Measurements from ENCODE around the gene LSM10. TPM values are rescaled to one million over a fixed set of nuclear protein-coding genes. Genes with fewer than 3 reads are reported as not detected.
A peak's percentile ranks its signal among the peaks of the same experiment; 100 is the strongest.

LSM10 gene
- total RNA-seq, 1 donor from 2014 or later = 55.3 TPM

DNA sequence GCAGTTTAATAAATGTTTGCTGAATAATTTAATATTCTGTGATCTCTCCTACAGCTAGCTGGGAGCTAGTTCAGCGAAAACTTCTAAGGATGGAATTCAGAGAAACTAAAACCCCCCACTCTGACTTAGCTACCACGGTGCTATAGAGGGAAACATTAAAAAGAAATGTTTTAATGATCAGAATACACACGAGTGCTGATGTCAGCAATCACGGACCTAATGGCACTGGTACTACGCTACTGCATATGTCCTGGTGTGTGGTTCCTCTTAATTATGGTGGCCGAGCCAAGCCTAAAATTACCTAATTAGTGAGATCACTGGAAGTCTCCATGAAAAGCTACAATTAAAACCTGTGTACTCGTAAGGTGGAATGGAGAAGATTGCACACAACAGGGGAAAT, 23.9 kb upstream of the LSM10 start:
- H3K36me3 Mint-ChIP-seq (ENCODE audit: low read depth) = no peaks in the 10 kb centered on the region
- H3K27me3 Mint-ChIP-seq (ENCODE audit: low read depth) = no peaks in the 10 kb centered on the region
- intact Hi-C loops (cut with micrococcal nuclease) = loop anchor here (2.0 to 10.0 kb wide), 5 partner anchors 23 to 321 kb away; partner anchors contain the start of genes MAP7D1 and STK40
- no peak overlapping the region for H3K4me3 Mint-ChIP-seq (ENCODE audit: low read depth)
- no peak for DNase-seq (ENCODE audit: low spot score)
- H3K4me1 Mint-ChIP-seq (ENCODE audit: low read depth) = peaks cover 12% of the 10 kb centered on the region
- no peak overlapping the region for H3K27ac Mint-ChIP-seq
- H3K9me3 Mint-ChIP-seq = no peaks in the 10 kb centered on the region

DNA sequence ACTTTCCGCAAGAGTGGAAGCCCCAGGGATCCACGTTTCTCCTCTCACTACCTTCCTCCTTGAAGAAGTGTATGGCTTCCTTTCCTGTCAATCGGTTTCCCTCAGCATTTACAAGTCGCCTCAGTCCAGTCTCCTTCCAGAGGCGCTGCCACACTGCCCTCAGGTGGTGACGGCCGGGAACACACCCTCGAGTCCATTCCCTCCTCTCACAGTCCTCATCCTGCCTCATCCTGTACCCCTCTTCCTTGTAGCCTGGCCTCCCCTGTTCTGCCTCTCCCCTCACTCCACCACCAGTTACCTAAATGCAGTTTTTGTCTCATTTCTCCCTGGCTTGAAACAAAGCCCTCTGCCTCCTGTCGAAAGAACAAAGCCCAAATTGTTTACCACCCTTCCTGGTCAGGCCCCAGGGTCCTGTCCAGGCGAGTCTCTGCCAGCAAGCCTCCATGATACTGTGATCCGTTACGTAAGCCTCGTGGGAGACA, 23.2 kb upstream of the LSM10 start:
- no peaks in the 10 kb centered on the region for H3K27me3 Mint-ChIP-seq (ENCODE audit: low read depth)
- H3K27ac Mint-ChIP-seq = peak overlapping the region; percentile 53
- intact Hi-C loops (cut with micrococcal nuclease) = loop anchor here (1.0 to 10.0 kb wide), 6 partner anchors 22 to 320 kb away; partner anchors contain the start of genes MAP7D1 and STK40
- no peak overlapping the region for H3K4me3 Mint-ChIP-seq (ENCODE audit: low read depth)
- peaks cover 11% of the 10 kb centered on the region for H3K4me1 Mint-ChIP-seq (ENCODE audit: low read depth)
- no peaks in the 10 kb centered on the region for H3K36me3 Mint-ChIP-seq (ENCODE audit: low read depth)
- no peaks in the 10 kb centered on the region for H3K9me3 Mint-ChIP-seq
- peak; percentile 82 for DNase-seq (ENCODE audit: low spot score)

DNA sequence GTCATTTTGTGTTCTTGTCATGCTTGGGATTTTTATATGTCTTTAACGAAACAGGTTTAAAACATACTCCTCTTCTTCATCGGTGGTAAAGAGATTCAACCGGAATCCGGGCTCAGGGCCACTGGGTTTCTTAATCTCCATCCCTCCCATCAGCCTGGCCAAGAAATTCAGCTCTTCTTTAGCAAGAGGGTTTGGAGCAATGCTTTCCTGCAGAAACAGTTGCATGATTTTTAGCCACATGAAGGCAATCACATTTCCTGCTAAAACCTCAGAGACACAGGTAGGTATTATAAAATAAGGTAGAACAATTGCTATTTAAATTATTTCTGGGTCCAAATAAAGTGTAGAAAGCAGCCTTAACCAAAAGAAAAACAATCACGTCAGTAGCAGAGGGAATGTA, 22.7 kb upstream of the LSM10 start:
- H3K27ac Mint-ChIP-seq = peak overlapping the region; percentile 53
- peaks cover 8% of the 10 kb centered on the region for H3K4me1 Mint-ChIP-seq (ENCODE audit: low read depth)
- no peak overlapping the region for H3K4me3 Mint-ChIP-seq (ENCODE audit: low read depth)
- intact Hi-C loops (cut with micrococcal nuclease) = loop anchor here (1.0 to 10.0 kb wide), 6 partner anchors 22 to 320 kb away; partner anchors contain the start of genes MAP7D1 and STK40
- no peaks in the 10 kb centered on the region for H3K27me3 Mint-ChIP-seq (ENCODE audit: low read depth)
- no peak for DNase-seq (ENCODE audit: low spot score)
- no peaks in the 10 kb centered on the region for H3K9me3 Mint-ChIP-seq
- no peaks in the 10 kb centered on the region for H3K36me3 Mint-ChIP-seq (ENCODE audit: low read depth)

DNA sequence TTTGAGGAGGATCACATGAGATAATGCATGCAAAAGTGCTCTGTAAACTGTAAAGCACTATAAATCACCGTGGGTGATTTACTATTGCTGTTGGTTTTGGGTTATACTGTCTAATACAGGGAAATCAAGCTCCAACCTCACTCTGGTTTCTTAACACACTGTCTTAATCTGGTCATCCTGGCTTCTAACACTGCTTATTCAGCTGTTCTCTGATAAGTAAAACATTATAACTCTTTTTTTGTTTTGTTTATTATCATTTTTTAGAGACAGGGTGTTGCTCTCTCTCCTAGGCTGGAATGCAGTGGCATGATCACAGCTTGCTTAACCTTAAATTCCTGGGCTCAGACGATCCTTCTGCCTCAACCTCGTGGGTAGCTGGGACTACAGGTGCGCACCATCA, 21.9 kb upstream of the LSM10 start:
- Mint-ChIP-seq H3K27ac (no peak overlapping the region), H3K4me3 (ENCODE audit: low read depth) (no peak overlapping the region), H3K36me3 (ENCODE audit: low read depth) (no peaks in the 10 kb centered on the region), H3K4me1 (ENCODE audit: low read depth) (peaks cover 8% of the 10 kb centered on the region), H3K27me3 (ENCODE audit: low read depth) (no peaks in the 10 kb centered on the region), H3K9me3 (no peaks in the 10 kb centered on the region)
- intact Hi-C loops (cut with micrococcal nuclease) = no loop called here
- DNase-seq (ENCODE audit: low spot score) = no peak

DNA sequence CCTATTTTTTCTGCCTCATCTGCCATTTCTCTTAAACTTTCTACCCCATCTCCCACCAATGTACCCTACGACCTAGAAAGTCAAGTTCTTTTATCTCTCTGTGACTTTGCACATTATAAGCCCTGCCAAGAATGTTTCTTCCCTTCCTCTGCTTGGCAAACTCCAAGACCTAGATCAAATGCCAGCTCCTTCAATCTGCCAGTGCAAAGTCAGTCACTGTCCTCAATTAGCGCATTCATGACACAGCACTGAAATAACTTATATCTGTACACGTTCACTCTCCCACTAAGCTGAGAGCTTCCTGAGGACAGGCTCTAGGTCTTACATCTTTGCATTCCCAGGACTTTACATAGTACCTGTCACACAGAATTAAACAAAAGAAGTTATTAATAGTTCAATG, 21.4 kb upstream of the LSM10 start:
- DNase-seq (ENCODE audit: low spot score) = no peak
- Mint-ChIP-seq H3K4me1 (ENCODE audit: low read depth) (peaks cover 8% of the 10 kb centered on the region), H3K9me3 (no peaks in the 10 kb centered on the region), H3K27me3 (ENCODE audit: low read depth) (no peaks in the 10 kb centered on the region), H3K36me3 (ENCODE audit: low read depth) (no peaks in the 10 kb centered on the region), H3K27ac (no peak overlapping the region), H3K4me3 (ENCODE audit: low read depth) (no peak overlapping the region)
- intact Hi-C loops (cut with micrococcal nuclease) = no loop called here

DNA sequence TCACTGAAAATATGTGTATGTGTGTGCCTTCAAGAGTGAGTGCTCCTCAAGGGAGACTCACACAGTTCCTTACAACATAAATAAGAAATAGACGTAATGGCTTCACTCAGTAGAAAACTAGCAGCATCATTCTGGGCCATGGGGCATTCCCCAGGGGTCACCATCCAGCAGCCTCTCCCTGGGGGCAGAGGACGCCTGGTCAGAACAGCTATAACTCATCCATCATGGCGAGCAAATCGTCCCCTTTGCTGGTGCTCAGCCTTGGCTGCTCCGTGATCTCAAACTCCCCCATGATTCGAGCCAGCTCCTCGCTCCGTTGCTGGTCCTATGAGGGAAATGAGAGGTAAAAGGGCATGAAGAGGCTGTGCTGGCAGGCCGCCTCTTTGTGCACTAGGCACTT, 20.2 kb upstream of the LSM10 start:
- H3K4me3 Mint-ChIP-seq (ENCODE audit: low read depth) = no peak overlapping the region
- intact Hi-C loops (cut with micrococcal nuclease) = no loop called here
- no peaks in the 10 kb centered on the region for H3K27me3 Mint-ChIP-seq (ENCODE audit: low read depth)
- no peaks in the 10 kb centered on the region for H3K9me3 Mint-ChIP-seq
- H3K27ac Mint-ChIP-seq = no peak overlapping the region
- peaks cover 8% of the 10 kb centered on the region for H3K4me1 Mint-ChIP-seq (ENCODE audit: low read depth)
- H3K36me3 Mint-ChIP-seq (ENCODE audit: low read depth) = no peaks in the 10 kb centered on the region
- no peak for DNase-seq (ENCODE audit: low spot score)

DNA sequence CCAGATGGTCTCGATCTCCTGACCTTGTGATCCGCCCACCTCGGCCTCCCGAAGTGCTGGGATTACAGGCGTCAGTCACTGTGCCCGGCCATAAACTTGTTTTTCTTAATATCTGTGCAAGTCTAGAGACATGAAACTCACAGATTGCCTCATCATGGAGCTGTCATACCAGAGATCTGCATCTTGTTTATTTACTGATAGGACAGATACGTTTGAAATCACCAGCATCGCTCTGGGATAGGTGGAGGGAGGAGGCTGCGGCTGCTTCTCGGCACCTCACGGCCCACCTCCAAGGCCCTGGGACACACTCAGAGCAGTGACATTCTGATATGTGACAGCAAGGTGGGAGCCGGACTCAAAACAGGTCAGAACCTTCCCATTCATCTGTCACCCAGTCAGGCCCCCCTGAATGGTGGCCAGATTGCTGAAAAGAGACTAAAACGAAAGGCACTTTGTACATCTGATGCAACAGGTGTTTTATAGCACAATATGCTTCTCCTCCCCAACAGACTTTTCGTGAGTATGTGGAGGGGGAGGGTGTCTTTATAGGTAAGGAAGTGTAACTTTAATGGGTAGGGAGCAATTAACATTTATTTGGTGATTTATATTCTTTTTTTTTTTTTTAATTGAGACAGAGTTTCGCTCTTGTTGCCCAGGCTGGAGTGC, 18.1 kb upstream of the LSM10 start:
- intact Hi-C loops (cut with micrococcal nuclease) = no loop called here
- no peaks in the 10 kb centered on the region for H3K27me3 Mint-ChIP-seq (ENCODE audit: low read depth)
- H3K9me3 Mint-ChIP-seq = peaks cover 5% of the 10 kb centered on the region
- peaks cover 4% of the 10 kb centered on the region for H3K36me3 Mint-ChIP-seq (ENCODE audit: low read depth)
- H3K4me1 Mint-ChIP-seq (ENCODE audit: low read depth) = peaks cover 16% of the 10 kb centered on the region
- no peak overlapping the region for H3K4me3 Mint-ChIP-seq (ENCODE audit: low read depth)
- DNase-seq (ENCODE audit: low spot score) = no peak
- no peak overlapping the region for H3K27ac Mint-ChIP-seq

DNA sequence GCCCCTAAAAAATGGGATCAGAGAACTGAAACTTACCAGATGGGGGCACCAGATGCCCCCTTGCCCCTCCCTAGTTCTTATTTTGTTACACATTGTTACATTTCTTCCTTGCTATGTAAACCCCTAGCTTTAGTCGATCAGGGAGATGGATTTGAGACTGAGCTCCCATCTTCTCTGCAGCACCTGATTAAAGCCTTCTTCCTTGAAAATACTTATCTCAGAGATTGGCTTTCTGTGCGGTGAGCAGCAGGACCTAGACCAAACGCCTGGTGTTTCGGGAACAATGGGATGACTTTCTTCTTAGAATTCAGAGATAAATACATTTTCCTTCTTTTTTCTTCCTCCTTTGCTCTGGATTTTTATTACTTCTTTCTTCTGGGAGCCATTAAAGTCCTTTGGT, 16.7 kb upstream of the LSM10 start:
- Mint-ChIP-seq H3K36me3 (ENCODE audit: low read depth) (peaks cover 4% of the 10 kb centered on the region), H3K9me3 (peaks cover 5% of the 10 kb centered on the region), H3K27ac (no peak overlapping the region), H3K4me3 (ENCODE audit: low read depth) (no peak overlapping the region), H3K4me1 (ENCODE audit: low read depth) (peaks cover 12% of the 10 kb centered on the region), H3K27me3 (ENCODE audit: low read depth) (no peaks in the 10 kb centered on the region)
- intact Hi-C loops (cut with micrococcal nuclease) = no loop called here
- no peak for DNase-seq (ENCODE audit: low spot score)

DNA sequence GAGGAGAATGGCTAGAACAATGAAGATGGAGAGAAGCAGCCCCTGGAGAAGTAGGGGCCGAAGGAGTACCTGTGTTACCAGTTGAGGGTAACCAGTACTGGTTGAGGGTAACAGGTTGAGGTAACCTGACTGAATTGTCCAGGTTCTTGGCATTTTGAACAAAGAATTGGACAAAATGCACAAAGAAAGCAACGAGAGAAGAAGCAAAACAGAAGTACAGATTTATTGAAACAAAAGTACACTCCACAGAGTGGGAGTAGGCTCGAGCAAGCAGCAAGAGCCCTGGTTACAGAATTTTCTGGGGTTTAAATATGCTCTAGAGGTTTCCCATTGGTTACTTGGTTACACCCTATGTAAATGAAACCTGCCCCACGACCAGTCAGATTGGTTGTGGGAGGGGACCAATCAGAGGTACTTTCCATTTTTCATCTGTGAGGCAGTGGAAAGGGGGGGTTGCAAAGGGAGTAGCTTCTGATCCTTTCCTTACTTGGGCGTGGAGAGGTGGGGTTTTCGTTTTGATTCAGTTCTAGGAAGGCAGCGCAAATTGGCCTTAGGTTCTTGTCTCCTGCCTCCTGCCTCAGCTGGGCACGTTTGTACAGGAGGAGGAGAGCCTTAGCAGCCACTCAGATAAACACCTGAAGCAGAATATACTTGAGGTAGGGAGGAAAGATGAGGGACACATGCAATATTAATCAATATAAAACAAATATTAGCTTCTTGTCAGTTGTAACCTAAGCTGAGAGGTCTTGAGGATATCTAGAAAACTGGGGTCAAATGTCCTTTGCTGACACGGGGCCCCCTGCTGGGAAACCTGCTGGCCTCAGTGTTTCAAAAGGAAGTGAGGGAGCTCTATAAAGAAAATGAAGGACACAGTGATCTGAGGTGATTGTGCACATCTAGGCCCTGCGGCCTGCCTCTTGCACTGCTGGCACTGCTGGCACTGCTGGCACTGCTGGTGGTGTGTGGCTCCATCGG, 14.3 kb upstream of the LSM10 start:
- H3K4me3 Mint-ChIP-seq (ENCODE audit: low read depth) = no peak overlapping the region
- peaks cover 5% of the 10 kb centered on the region for H3K9me3 Mint-ChIP-seq
- intact Hi-C loops (cut with micrococcal nuclease) = no loop called here
- peak overlapping the region; percentile 81 for H3K27ac Mint-ChIP-seq
- H3K27me3 Mint-ChIP-seq (ENCODE audit: low read depth) = no peaks in the 10 kb centered on the region
- peak; percentile 45 for DNase-seq (ENCODE audit: low spot score)
- H3K36me3 Mint-ChIP-seq (ENCODE audit: low read depth) = peaks cover 4% of the 10 kb centered on the region
- peaks cover 12% of the 10 kb centered on the region for H3K4me1 Mint-ChIP-seq (ENCODE audit: low read depth)

DNA sequence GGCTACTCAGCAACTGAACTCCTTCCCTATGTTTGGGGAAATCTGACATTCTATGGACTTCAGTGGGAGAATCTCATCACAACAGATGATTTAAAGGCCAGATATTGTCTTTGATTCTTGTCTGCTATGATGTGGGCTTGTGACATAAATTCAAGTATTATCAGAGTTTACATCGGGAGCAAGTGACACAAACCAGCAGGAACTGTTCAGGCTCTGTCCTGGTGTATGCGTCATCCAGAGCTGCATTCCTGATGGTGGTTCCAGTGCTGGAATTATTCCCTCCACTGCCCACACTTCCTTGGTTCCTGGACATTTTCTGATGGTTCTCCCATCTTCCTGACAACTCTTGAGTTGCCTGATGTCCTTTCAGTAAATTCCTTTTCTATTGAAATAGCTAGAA, 10.8 kb upstream of the LSM10 start:
- H3K27ac Mint-ChIP-seq = no peak overlapping the region
- no peak for DNase-seq (ENCODE audit: low spot score)
- no peaks in the 10 kb centered on the region for H3K27me3 Mint-ChIP-seq (ENCODE audit: low read depth)
- peaks cover 4% of the 10 kb centered on the region for H3K36me3 Mint-ChIP-seq (ENCODE audit: low read depth)
- intact Hi-C loops (cut with micrococcal nuclease) = no loop called here
- no peak overlapping the region for H3K4me3 Mint-ChIP-seq (ENCODE audit: low read depth)
- peaks cover 5% of the 10 kb centered on the region for H3K9me3 Mint-ChIP-seq
- peaks cover 15% of the 10 kb centered on the region for H3K4me1 Mint-ChIP-seq (ENCODE audit: low read depth)

DNA sequence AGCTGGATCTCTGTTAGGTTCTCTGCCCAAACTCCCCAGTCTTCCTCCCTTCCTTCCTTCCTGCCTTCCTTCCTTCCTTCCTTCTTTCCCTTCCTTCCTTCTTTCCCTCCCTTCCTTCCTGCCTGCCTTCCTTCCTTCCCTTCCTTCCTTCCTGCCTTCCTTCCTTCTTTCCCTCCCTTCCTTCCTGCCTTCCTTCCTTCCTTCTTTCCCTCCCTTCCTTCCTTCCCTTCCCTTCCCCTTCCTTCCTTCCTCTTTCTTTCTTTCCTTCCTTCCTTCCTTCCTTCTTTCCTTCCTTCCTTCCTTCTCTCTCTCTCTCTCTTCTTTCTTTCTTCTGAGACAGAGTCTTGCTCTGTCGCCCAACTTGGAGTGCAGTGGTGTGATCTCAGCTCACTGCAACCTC, 8.7 kb upstream of the LSM10 start:
- Mint-ChIP-seq H3K36me3 (ENCODE audit: low read depth) (peaks cover 2% of the 10 kb centered on the region), H3K4me1 (ENCODE audit: low read depth) (peaks cover 6% of the 10 kb centered on the region), H3K9me3 (peaks cover 2% of the 10 kb centered on the region), H3K27me3 (ENCODE audit: low read depth) (no peaks in the 10 kb centered on the region), H3K4me3 (ENCODE audit: low read depth) (no peak overlapping the region), H3K27ac (no peak overlapping the region)
- DNase-seq (ENCODE audit: low spot score) = no peak
- intact Hi-C loops (cut with micrococcal nuclease) = no loop called here

DNA sequence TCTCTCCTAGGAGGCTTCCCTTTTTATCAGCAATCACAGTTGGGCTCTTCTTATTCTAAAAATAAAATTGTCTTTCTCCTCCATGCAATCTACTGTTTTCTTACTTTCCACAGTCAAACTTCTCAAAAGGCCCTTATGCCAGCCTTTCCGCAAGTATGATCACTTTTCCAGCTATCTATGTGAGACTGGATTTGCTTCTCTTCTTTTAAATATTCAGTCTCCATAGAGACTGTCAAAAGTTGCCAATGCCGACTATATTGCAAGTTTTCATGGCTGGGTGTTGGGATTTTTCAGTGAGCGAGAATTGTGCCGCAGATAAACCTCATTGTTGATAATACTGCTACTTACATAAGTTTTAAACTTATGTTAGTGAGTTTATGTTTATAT, 4.8 kb upstream of the LSM10 start:
- DNase-seq (ENCODE audit: low spot score) = no peak
- H3K4me3 Mint-ChIP-seq (ENCODE audit: low read depth) = no peak overlapping the region
- peaks cover 9% of the 10 kb centered on the region for H3K4me1 Mint-ChIP-seq (ENCODE audit: low read depth)
- peaks cover 5% of the 10 kb centered on the region for H3K36me3 Mint-ChIP-seq (ENCODE audit: low read depth)
- no peak overlapping the region for H3K27ac Mint-ChIP-seq
- no peaks in the 10 kb centered on the region for H3K27me3 Mint-ChIP-seq (ENCODE audit: low read depth)
- no peaks in the 10 kb centered on the region for H3K9me3 Mint-ChIP-seq
- intact Hi-C loops (cut with micrococcal nuclease) = no loop called here

All from activated T-helper 2 cell treated with anti-CD3 and anti-CD28 coated beads, Interferon-gamma antibody, Interleukin-2, Interleukin-4, amounts not matched to agents 10 μg/mL and 5 μg/mL and 100 μg/mL, durations not matched to agents 14 hours and 24 hours and 36 hours (primary cell).